NCI-H1105 treated with DMSO at 0.1 percent for 48 hours (cell line): ENCODE results near the gene CEBPE.

Source experiments
- DNase-seq: peaks from one replicate; lab custom pipeline; 2025; lab: John Stamatoyannopoulos, UW

The CEBPE gene

GRCh38 chr14:23102801-23103200, 16.3 kb downstream of the CEBPE start:
- DNase-seq, result no peak

- no peak for DNase-seq
Observed at GRCh38 chr14:23101986-23102625, 16.9 kb downstream of the CEBPE start.

DNA sequence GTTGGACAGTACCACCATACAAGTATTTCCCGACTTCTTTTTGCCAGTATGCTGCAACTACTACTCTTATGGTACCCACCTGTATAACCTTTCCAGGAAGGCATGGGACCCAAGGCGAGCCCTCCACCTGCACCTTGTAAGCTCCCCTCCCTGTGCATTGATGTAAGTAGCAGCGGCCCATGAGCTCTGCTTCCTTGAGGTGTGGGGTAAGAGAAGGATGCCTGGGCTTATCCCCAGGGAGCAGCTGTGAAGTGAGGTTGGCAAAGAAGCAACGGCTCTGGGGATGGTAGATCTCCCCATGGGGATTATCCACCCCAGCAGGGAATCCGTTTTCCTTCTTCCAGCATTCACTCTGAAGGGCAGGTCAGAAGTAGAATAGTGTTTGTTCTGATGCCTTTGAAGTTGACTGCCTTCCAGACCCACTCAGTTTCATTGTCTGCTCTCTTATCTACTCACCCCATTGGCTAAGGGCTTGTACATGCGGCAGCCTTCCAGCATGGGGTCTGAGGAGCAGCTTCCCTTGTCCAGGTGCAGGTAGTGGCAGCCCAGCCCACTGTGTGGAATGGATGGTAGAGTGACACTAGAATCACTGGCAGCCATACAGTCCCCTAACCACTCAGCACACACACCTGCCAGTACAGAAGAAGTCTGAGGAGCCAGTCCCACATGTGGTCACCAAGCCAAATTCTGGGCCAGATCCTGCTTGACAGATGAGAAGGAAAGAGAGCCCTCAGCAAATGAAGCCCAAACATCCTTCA, 17.7 kb downstream of the CEBPE start:
- no peak for DNase-seq

DNA sequence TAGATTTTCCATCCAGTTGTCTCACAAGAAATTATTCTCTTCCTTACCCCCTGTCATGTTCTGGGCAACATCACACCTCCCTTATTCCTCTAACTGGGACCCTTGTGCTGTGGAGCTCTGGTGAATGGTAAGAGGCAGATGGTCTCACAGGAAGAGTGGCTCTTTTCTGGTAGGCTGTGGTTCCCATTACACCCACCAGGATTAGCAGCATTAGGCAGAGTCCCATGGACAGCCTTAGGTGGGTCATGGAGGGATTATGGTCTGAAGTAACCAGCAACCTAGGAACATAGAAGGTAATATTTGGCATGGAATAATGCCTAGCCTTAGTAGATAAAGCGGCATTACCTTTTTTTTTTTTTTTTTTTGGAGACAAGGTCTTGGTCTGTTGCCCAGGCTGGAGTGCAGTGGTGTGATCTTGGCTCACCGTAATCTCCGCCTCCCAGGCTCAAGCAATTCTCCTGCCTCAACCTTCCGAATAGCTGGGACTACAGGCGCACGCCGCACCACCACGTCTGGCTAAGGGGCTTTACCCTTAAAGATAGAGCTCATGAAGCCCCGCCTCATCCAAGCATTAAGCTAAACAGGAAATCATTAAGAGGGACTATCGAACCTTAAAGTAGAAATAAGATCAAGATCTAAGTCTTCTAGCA, 19.7 kb downstream of the CEBPE start:
- DNase-seq, result no peak

DNA sequence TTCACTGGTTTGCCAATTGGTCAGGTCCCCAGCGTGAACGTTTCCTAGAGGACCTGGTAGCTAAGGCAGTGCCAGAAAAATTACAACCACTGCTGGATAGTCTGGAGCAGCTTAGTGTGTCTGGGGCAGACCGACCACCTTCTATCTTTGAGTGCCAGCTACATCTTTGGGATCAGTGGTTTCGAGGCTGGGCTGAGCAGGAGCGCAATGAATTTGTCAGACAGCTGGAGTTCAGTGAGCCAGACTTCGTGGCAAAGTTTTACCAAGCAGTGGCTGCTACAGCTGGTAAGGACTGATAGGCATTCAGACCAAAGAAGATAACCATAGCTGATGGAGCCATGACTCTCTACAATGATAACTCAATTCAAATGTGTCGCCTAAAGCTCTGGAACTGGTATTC, 21.3 kb downstream of the CEBPE start:
- no peak for DNase-seq

DNA sequence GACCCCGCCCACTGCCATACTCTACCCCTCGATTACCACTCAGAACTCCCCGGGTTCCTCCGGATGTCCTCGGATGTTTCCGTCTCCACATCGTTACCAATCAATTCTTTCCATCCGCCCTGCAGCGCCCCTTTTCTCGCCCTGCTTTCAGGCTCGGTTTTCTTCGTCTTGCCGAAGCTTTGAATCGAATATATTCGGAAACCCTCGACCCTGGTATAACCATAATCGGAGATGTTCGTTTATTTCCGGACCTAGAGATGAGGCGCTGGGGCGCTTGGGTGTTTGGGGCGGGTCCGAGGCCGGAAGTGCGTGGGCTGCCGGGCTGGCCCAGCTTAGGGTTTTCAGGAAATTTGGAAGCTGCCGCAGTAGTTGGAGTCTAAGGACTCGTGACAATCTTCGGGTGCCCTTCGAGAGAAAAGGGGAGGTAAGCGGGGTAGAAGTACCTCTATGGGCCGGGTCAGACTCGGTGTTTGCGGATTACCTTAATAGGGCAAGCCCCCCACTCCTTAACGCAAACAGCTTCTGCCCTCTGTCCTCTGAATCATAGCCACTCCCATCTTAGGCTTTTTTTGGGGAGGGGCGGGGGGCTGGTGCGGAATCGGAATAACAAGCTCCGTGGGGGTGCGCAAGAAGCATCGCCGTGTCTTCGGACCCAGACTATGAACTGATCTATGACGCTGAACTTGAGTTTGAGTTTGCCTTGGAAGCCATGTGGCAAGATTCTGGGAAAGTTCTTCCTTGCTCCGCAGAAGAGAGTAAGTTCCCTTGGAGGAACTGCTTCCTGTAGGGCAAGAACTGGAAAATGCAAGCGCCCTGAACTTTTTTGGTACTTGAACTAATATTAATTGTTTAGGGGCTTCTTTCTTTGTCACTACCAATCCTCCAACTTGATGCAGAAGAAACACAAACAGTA, 23.6 kb downstream of the CEBPE start, which contains the start of gene C14orf119:
C14orf119 (plus strand) TSS at position 310 of the 913 bp plus-strand sequence. CDS start 2,154 bp downstream, outside the sequence.
- no peak for DNase-seq

- DNase-seq, result no peak
Observed at GRCh38 chr14:23094666-23095195, 24.3 kb downstream of the CEBPE start, which contains the start of gene ACIN1. Gene ACIN1 (minus strand): TSS chr14:23095136. CDS start chr14:23095112, 24 bp downstream.

- DNase-seq, result no peak
Observed at GRCh38 chr14:23093991-23094665, 24.9 kb downstream of the CEBPE start.

GRCh38 chr14:23093526-23093925, 25.5 kb downstream of the CEBPE start:
- DNase-seq, result no peak

DNA sequence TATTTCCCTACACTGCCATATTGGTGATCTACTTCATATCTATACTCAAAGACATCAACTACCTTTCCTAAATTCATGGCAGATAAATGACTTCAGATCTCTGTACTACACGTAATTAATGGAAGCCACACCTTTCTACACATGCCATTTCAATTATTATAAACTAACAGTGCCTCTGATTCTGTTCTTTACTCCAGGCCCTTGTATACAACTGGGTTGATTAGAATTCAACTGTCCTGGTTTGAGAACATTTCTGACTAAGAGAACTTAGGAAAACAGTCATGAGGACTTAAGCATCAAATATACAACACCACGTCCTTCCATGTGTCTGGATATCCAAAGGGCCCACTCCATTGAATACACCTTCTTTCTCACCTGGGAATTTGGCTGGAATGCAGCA, 26.0 kb downstream of the CEBPE start:
- no peak for DNase-seq

DNA sequence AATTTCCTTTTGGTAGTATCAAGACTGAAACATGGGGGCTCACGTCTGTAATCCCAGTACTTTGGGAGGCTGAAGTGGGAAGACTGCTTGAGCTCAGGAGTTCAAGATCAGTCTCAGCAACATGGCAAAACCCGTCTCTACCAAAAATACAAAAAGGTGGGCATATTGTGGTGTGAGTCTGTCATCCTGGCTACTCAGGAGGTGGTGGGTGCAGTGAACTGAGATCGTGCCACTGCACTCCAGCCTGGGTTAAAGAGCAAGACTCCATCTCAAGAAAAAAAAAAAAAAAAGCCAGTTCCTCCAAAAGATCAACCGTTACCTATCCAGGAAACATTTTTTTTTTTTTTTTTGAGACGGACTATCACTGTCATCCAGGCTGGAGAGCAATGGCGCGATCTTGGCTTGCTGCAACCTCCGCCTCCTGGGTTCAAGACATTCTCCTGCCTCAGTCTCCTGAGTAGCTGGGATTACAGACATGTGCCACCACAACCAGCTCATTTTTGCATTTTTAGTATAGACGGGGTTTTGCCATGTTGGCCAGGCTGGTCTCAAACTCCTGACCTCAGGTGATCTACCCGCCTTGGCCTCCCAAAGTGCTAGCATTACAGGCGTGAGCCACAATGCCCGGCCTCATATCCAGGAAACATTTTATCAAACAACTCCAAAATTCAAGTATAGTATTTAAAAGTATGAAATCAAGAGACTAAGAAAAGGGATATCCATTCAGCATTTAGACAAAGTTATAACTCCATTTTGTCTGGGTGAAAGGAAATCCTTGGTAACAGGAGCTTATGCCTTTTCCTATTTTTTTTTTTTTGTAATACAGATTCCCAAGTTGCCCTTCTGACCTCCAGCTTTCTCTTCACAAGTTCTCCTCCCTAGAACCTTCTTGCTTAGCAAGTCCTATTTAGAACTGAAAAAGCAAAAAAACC, 27.5 kb downstream of the CEBPE start:
- no peak for DNase-seq

DNA sequence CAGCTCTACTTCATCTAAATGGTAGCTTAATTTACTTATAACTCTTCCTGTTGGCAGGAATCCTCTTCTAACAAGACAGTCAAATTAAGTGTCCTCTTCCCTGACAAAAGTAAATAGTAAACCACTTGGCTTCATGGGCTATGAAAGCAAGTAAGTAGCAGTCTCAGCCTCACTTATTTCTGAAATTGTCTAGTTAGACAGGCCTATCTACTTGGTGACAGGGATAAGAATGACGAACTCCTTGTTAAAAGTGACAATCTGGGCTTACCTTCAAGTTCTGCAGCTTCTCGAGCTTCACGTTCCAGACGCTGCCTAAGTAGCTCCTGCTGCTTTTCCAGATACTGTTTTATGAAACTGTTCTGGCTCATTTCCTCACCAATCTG, 28.8 kb downstream of the CEBPE start:
- no peak for DNase-seq

GRCh38 chr14:23089498-23090253, 29.4 kb downstream of the CEBPE start:
- DNase-seq, result no peak

- no peak for DNase-seq
Observed at GRCh38 chr14:23086565-23086964, 32.5 kb downstream of the CEBPE start.

DNA sequence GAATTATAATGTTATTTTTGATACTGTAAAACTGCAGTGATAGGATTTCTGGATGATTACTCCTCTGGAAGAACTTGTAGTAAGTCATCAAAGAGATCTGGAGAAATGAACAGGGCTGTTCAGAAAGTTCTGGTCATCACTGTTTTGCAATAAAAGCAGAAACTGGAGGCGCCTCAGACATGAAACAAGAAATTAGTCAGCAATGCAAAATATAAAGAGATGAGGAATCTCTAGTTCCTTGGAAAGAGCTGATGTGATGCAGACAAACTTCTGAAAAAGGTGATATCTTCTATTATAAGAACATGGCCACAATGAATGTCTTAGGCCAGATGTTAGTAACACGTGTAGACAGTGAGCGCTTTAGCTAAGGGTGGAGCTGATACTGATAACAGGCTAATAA, 33.6 kb downstream of the CEBPE start:
- no peak for DNase-seq

DNA sequence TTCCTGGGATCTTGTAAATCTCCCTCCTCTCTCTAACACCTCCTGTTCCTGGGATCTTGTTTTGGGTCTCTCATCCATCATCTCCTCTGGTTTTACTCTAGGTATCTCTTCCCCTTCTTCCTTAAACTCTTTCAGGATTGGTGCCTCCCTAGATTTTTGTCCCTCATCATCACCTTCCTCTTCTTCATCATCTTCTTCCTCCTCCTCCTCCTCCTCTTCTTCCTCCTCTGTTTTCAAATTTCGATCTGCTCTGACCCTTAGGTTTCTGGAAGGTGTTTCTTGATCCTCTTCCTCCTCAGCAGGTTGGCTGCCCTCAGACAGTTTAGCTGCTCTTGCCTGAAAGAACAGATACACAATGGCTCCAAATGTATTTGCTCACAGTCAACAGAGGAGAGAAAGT, 38.6 kb downstream of the CEBPE start:
- no peak for DNase-seq

GRCh38 chr14:23079716-23080115, 39.3 kb downstream of the CEBPE start:
- DNase-seq, result no peak

DNA sequence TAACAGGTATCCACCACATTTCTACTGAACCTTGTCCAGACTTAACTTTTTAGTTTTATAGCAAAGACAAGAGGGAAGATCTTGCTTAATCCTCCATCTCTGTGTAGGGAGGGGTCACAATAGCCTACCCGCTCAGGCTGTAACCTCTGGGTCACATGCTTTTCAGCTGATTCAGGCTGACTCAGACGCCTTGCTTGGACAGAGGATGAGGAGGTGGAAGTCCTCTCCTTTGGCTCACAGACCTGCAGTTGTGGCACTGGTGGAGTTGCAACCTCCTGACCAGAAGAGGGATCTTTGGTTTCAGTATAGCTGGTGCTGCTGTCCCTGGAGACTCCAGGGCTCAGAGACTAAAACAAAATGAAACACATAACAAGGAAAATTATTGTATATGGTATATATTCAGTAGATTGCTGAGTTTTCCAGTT, 40.4 kb downstream of the CEBPE start:
- no peak for DNase-seq

GRCh38 chr14:23077962-23078361, 41.1 kb downstream of the CEBPE start:
- no peak for DNase-seq
